ENCODE measurements around the gene GNAT2.

GNAT2 gene

DNA sequence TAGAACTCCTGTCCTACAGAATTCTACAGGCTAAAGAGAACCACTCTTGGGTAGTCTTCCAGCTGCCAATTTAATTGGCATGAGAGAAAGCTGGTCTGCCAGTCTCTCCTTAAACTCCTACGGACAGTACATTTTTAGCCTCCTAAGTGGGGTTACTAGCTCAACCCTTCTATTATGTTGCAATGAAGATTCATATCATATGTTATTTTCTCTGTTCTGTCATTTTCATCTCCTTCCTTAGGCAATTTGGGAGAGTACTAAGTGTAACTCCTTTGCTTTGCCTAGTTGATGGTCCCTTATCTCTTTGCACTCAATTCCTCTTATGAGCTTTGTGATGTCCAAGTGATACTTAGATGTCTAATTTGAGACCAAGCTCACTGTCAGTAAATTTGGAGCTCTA, 14.0 kb downstream of the GNAT2 start:
- no peak for DNase-seq

DNA sequence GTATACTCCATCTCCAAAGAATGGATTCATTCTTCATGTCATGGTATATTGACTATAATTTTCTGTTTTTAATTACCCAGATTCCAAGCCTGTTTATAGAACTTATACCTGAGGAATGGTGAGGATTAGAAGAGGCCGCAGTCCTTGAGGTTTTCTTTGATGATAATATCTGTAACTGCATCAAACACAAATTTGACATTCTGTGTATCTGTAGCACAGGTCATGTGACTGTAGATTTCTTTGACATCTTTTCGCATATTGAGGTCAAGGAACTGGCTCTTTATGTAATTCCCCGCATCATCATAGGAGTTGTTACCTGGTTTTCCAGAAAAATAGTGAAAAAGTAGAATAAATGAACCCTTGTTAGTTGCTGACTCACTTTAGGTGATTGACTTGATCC, 16.2 kb downstream of the GNAT2 start:
- DNase-seq, result peak in 1 of 2 donors; percentile 28

DNA sequence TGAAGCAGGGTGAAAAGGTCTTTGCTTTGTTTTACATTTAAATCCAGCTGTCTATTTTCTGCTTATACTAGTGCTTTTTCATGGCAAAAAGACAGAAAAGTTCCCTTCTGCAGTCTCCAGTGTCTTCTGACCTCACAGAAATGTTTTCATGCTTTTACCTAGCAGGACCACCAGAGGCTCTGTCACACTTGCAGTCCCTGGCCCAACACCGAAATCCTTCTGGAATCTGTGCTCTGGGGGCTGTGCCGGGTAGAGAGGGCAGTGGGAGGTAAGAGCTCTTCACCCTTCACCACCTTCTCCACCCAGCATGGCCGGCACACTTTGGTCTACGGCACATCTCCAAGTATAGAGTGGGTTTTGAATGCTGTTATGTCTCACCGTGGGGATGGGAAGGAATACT, 20.8 kb downstream of the GNAT2 start:
- no peak for DNase-seq

DNA sequence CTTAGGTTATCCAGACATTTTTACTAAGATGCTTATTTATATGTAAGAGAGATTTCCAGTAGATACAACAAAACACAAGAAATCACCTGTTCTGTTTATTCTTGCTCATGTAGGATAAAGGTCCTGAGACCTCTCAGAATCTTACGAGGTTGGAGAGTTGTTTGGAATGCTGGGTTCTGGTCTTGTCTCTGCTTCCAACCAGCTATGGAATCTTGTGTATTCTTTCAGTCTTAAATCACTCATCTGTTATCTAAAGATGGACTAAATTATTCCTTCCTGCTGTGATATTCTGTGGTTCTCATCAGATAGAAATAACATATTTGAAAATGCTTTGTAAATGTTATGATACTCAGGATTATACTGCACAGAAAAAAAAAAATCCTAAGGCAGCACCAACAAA, 21.3 kb downstream of the GNAT2 start:
- no peak for DNase-seq

DNA sequence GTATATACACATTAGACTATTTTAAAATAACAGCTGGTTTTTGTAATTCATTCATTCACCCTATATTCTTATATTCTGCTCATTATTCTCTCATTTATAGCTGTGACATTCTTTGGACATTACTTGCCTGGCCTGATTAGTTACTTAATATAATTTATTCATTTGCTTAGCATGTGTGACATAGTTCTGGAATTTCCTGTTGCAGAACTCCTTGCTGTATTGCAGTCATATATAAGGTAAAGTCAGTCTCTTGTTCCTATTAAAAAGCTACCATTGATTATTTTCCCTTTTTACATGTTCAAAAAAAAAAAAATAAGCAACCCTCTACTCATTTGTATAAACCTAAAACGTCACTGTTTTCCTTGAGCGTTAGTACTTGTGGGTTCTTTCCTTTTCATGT, 23.9 kb downstream of the GNAT2 start:
- DNase-seq, result no peak

DNA sequence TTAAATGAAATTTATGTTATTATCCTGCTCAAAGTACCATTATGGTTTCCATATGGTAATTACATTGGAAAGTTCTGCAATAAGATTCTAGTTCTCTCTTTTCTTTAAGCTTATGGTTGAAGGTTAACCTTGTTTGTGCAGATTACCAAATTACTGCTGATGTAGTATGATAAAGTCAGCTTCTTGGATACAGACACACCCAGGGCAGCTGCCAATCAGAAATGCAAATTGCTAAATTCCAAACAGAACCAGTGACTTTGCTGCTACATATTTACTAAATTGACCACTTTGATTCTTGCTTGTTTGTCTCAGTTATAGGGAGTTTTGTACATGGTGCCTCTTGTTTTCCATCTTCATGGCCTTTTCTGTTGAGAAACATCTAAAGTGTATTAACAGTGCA, 26.5 kb downstream of the GNAT2 start:
- no peak for DNase-seq

DNA sequence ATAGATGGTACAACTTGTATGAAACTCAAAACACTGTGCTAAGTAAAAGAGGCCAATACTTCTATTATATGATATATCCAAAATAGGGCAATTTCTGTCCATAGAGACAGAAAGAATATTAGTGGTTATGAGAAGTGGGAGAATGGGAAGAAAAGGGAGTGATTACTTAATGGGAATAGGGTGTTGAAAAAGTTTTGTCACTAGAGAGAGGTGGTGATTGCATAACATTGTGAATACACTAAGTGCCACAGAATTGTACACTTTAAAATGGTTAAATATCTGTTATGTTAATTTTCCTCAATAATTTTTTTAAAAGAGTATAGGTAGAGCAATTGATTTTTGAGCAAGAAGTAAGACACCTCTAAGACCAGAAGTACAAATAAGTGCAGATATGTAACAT, 29.7 kb downstream of the GNAT2 start:
- no peak for DNase-seq

DNA sequence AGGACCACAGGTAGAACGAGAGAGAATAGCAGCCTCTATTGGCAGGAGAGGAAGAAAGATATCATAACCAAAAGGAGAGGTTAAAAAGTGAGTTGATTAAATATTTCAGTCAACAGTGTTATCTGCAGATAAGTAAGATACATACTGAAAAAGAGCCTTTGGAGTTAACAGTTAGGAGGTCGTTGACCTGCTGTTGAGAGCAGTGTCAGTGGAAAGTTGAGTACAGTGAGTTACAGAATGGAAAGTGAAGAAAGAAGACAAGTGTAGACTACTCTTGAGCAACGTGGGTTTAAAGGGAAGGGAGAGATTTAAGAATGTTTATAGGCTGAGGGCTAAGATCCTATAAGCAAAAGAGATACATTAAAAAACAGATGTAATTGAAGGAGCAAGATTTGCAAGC, 30.2 kb downstream of the GNAT2 start:
- no peak for DNase-seq

DNA sequence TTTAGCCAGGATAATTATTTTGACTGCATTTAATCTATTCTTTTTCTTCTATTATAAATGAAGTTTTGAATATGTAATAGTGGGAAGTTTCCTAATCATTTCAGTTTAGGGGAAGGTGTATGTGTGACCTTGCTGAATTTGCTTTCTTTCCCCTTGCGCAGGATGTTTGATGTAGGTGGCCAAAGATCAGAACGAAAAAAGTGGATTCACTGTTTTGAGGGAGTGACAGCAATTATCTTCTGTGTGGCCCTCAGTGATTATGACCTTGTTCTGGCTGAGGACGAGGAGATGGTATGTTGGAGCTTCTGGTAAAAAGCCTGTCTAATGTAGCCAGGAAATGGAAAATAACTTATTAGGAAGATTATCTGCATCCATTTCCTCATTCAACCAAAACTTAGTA, 33.4 kb downstream of the GNAT2 start:
- DNase-seq, result no peak

DNA sequence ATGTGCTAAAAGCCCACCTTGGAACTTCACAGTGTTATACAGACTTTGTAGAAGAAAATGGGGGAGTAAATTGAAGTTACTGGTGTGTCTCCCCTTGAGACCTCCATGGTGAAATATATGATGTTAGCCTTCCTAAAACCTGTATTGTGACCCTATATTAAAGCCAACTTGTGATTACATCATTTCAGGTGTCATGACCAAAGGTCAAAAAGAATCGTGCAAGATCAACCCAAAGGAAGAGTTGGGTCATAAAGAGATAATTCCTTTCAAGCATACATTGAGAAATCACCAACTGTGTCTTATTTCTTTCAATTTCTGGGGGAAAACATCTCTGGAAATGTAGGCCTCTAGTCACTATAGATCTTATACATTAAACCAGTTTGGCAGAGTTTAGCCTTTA, 34.6 kb downstream of the GNAT2 start:
- DNase-seq, result no peak

DNA sequence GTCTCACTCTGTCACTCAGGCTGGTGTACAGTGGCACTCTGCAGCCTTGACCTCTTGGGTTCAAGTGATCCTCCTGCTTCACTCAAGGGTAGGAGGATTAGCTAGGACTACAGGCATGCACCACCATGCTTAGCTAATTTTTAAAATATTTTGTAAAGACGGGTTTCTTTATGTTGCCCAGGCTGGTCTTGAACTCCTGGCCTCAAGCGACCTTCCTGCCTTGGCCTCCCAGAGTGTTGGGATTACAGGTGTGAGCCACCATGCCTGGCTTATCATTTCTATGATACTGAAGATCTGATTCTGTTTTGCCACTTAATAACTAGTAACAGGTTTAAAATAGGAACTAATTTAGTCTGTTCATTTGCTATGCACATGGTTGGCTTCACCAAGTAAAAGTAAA, 37.4 kb downstream of the GNAT2 start:
- no peak for DNase-seq

DNA sequence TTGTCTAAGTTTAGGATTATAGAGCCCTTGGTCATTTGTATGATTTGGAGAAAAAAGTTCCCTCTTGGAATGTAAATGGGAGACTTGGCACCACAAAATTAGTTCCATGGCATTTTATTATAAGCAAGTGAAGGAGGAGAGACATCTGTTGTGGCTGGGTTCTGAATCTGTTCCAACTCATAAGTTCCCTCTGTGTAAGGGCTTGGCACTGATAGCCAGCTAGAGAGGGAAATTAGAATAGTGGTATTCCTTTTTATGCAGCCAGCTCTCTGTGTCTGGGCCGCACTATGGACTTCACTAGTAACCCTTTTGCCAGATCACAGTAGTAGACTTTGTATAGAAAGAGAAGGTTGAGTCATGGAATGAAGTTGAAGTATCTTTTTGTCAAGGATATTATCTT, 39.9 kb downstream of the GNAT2 start:
- no peak for DNase-seq

DNA sequence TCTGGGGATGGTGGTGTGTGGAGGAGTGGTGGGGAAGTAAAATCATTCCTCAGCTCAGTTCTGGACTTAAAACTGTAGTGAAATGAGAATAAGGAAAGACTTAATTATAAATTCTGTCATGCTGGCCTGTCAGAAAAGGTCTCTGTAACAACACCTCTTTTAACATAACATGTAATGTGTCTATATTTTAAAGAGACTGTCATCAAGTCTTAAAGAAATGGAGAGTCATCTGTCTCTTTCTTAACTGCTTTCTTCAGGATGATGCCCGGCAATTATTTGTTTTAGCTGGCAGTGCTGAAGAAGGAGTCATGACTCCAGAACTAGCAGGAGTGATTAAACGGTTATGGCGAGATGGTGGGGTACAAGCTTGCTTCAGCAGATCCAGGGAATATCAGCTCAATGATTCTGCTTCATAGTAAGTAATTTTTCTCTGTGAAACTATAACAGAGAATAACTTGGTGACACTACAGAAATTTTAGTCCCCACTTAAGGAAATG, 40.4 kb downstream of the GNAT2 start:
- no peak for DNase-seq

DNA sequence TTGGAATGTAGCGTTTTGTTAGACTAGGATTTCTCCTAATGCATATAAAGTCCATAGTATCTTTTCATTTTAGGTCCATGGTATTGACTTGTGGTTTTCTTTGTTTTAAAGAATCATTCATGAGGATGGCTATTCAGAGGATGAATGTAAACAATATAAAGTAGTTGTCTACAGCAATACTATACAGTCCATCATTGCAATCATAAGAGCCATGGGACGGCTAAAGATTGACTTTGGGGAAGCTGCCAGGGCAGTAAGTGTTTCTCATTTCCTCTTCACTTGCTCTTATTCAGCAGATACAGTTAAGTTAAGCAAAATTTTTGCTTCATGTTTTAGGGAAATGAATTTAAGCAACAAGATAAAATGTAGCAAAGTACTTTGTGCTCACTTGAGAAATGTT, 45.6 kb downstream of the GNAT2 start:
- DNase-seq, result no peak

DNA sequence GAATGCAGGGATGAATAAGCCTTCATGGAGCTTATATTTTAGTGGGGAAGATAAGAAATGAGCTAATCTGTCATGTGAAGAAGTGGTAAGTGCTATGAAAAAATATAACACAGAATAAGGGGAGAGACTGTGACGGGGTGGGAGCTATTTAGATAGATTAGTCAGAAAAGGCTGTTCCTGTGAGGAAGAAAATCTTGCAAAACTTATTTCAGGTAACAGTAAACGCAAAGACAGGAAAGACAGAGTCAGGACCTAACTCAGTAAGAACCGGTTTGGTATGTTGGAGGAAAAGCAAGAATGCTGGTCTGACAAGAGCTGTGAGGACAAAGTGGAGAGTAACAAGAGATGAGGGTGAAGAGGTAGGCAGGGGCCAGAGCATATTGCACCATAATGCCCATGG, 49.0 kb downstream of the GNAT2 start:
- DNase-seq, result no peak

DNA sequence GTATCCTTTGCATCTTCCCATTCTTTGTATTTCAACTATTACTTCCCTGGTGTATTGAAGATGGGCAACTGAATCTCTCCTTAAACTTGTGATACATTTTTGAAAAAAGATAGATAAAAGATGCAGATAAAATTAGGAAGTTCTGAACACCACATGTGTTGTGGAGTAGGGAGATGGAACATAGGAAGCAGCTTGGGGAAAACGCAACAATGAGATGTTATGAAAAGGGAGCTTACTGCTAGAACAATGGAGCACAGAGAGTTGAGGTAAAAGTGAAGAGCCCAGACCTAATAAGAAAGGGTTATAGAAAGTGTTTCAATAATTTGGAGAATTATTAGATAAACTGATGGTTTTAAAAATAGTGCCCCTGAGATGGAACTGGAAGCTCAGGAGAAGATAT, 50.1 kb downstream of the GNAT2 start:
- DNase-seq, result no peak

DNA sequence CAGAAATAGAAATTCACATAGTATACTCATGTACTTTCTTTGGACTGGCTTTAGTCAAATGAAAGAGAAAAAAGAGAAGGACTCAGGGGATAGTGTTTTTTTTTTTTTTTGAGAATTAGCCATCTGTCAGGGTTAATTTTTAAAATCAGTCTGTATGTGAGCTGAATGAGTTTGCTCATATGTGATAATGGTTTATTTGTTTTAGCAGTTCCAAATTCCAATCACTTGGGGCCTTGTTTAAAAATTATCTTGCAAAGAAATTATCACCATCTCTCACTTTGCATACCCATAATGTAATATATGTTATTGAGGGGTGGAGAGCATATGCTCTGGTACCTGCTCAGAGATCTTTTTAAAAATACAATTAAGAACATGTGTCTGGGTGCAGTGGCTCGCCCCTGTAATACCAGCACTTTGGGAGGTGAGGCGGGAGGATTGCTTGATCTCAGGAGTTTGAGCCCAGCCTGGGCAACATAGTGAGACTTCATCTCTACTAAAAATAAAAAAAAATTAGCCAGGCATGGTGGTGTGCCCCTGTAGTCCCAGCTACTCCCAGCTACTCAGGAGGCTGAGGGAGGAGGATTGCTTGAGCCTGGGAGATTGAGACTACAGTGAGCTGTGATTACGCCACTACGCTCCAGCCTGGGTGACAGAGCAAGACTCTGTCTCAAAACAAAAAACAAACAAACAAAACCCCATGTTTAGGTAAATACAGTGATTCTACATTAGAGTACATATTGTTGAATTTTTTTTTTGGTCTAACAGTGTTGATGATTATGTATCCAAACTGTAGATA, 51.3 kb downstream of the GNAT2 start:
- DNase-seq, result no peak

DNA sequence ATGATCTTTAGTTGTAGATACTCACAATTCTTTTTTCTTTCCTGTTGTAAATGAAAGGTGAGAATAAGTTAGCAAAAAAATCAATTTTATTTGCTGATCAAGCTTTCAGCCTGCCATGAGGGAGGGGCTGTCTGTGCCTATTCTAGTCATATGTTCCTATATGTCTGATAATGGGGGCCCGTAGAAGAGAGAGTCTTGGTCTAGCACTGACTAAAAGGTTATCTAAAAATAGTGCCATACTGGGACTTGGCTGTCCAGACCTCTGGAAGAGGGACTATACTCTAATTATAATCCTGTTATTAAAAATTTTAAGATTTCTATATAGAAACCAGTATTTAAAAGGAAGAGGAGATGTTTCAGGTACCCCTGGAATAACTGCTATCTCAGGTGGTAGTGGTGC, 52.4 kb downstream of the GNAT2 start:
- no peak for DNase-seq

DNA sequence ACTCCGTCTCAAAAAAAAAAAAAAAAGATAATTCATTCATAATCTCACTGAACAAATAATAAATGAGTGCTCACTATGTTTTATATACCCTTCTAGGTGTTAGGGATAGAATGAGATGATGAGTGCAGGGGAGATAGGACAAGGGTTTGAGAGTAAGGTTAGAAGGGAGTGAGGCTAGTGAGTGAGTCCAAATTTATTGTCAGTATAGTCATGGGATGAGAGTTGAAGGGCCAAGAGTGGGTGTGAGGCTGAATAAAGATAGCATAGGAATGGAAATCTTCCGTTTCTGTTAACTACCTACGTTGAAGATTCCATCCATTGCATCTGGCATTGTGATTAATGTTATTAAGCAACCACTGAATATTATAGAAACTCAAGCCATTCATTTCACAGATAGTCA, 54.2 kb downstream of the GNAT2 start:
- DNase-seq, result no peak

DNA sequence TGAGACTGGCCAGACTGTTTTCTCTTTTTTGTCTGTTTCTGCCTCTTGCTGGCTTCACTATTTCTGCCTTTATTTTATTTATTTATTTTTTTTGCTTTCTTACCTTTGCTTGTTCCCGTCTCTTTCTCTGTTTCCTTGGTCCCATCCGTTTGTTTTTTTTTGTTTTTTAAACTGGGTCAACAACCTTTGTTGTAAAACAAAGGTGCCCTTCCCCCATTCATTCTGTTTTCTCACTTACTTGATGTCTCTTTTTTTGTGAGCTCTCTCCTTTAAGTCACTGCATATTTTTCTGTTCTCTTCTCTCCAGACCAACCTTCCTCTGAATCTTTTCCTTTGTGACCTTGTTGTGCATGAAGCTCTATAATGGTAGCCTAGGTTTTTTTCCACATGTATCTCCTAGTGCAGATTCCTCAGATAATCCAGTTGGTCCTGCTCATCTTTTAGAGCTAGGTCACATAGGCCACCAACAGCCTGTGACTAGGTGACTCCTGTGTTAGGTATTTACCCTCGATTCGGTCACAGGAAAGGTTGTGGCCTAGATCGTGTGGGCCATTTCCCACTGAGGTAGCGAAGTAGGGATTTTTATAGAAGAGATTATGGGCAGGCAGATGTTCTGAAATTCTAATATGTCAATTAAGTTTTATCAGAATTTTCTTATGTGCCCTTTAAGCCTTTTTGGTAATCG, 55.1 kb downstream of the GNAT2 start:
- no peak for DNase-seq

DNA sequence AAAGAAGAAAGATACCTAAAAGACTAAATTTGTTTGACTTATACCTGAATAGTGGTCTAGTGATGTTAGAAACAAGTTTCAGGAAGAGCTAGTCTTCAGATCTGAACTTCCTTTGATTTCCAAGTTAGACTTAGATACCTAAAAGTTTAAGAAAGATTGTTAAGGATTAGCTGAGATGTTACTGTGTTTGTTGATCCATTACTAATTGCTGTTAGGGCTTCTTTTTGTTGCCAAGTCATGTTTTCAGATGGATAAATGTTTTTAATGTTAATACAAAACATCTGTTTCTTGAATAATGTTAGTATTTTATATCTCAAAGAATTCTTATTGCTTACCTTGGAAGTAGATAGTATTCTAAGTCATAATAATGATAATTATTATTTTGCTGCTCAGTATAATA, 59.4 kb downstream of the GNAT2 start:
- DNase-seq, result no peak

DNA sequence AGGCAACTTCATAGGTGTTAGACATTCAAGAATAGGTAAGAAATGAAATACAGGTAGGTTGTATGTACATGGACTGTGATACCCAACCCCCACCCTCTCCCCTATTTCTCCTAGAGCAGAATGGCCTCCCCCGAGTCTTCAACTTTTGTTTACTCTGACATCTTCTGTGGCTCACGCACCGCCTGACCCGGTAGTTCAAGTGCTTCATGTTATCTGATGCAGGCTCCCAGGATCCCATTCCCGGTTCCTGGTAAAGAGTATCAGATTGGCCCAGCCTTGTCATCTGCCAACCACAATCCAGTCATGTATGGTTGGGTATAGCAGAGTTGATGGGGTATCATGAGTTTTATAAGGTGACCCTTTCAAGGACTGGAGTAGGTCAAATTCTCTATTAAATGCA, 61.9 kb downstream of the GNAT2 start:
- no peak for DNase-seq

DNA sequence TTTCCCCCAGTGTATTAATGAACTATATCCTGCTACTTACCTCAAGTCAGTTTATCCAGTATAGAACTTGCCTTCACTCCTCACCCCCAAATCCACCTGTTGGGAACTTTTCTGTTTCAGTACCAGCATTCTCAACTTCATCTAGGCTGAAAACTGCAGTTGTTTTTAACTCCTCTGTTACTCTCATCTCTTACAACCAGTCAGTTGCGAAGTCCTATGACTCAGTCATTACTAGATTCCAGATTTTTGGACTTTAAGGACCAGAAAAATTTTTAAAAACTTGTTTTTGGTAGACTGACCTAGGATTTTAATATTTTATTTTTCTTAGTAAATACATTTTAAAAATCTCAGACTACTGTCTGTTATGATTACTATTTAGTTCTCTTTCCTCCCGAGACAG, 62.9 kb downstream of the GNAT2 start:
- no peak for DNase-seq
